HepG2 (cell line): ENCODE measurements around the gene PEX19. TPM values are rescaled to one million over a fixed set of nuclear protein-coding genes. Genes with fewer than 3 reads are reported as not detected.
A peak's percentile ranks its signal among the peaks of the same experiment; 100 is the strongest.

Experiments
- ATRX ChIP-seq: sonication (generic); formaldehyde crosslinking; IDR thresholded peaks from 2 replicates; pipeline ENCODE4 v1.4.0; 2020; ENCODE audit warnings: missing genetic modification reagents, borderline replicate concordance
- FOSL2 ChIP-seq: sonication (generic); formaldehyde crosslinking; IDR thresholded peaks from 2 replicates; pipeline ENCODE4 v1.4.0; 2020; ENCODE audit warnings: missing genetic modification reagents
- FOXK2 ChIP-seq: fragments of 450-650 bp; IDR thresholded peaks from 2 replicates; pipeline ENCODE4 v1.6.1; 2016
- HMGXB3 ChIP-seq: sonication (generic); formaldehyde crosslinking; IDR thresholded peaks from 2 replicates; pipeline ENCODE4 v1.4.0; 2020; ENCODE audit warnings: missing genetic modification reagents, borderline replicate concordance
- HOXA5 ChIP-seq: sonication (generic); formaldehyde crosslinking; IDR thresholded peaks from 2 replicates; pipeline ENCODE4 v1.4.0; 2020; ENCODE audit warnings: missing genetic modification reagents
- MBNL3 ChIP-seq: fragments of 250-450 bp; sonication (Bioruptor Pico); conservative IDR thresholded peaks from 2 replicates; pipeline ENCODE4 v1.8.0; 2022; ENCODE audit warnings: mild to moderate bottlenecking, inconsistent platforms
- MEIS2 ChIP-seq: sonication (generic); formaldehyde crosslinking; IDR thresholded peaks from 2 replicates; pipeline ENCODE4 v1.9.0; 2021; ENCODE audit warnings: mild to moderate bottlenecking, missing genetic modification reagents
- MZF1 ChIP-seq: sonication (generic); formaldehyde crosslinking; IDR thresholded peaks from 2 replicates; pipeline ENCODE4 v1.8.1; 2023; ENCODE audit warnings: mild to moderate bottlenecking, missing genetic modification reagents, borderline replicate concordance
- NFE2L1 ChIP-seq: sonication (generic); formaldehyde crosslinking; IDR thresholded peaks from 2 replicates; pipeline ENCODE4 v1.4.0; 2020; ENCODE audit warnings: missing genetic modification reagents, mild to moderate bottlenecking, borderline replicate concordance
- RCOR2 ChIP-seq: IDR thresholded peaks from 2 replicates; pipeline ENCODE4 v1.6.1; 2016; ENCODE audit warnings: missing biosample characterization, missing genetic modification reagents
- SNRNP70 ChIP-seq: fragments of 200-400 bp; formaldehyde crosslinking; IDR thresholded peaks from 2 replicates; pipeline ENCODE4 v1.6.1; 2017; ENCODE audit warnings: mild to moderate bottlenecking, low read depth, low read length, moderate library complexity
- TMF1 ChIP-seq: sonication (generic); formaldehyde crosslinking; IDR thresholded peaks from 2 replicates; pipeline ENCODE4 v1.8.1; 2022; ENCODE audit warnings: low read depth, missing genetic modification reagents
- ZBTB42 ChIP-seq: sonication (generic); formaldehyde crosslinking; IDR thresholded peaks from 2 replicates; pipeline ENCODE4 v1.5.0; 2020; ENCODE audit warnings: mild to moderate bottlenecking, missing genetic modification reagents
- ZNF136 ChIP-seq: sonication (generic); formaldehyde crosslinking; IDR thresholded peaks from 2 replicates; pipeline ENCODE4 v1.8.1; 2022; ENCODE audit warnings: low read depth, mild to moderate bottlenecking, moderate library complexity, missing genetic modification reagents
- ZNF230 ChIP-seq: sonication (generic); formaldehyde crosslinking; IDR thresholded peaks from 2 replicates; pipeline ENCODE4 v1.4.0; 2020; ENCODE audit warnings: mild to moderate bottlenecking, missing genetic modification reagents
- ZNF253 ChIP-seq: sonication (generic); formaldehyde crosslinking; IDR thresholded peaks from 2 replicates; pipeline ENCODE4 v1.8.0; 2022; ENCODE audit warnings: mild to moderate bottlenecking, missing genetic modification reagents, borderline replicate concordance
- ZNF317 ChIP-seq: sonication (generic); formaldehyde crosslinking; IDR thresholded peaks from 2 replicates; pipeline ENCODE4 v1.5.0; 2020; ENCODE audit warnings: mild to moderate bottlenecking, missing genetic modification reagents
- ZNF350 ChIP-seq: sonication (generic); formaldehyde crosslinking; IDR thresholded peaks from 2 replicates; pipeline ENCODE4 v1.4.0; 2020; ENCODE audit warnings: mild to moderate bottlenecking, low read depth, missing genetic modification reagents, borderline replicate concordance
- ZNF766 ChIP-seq: sonication (generic); formaldehyde crosslinking; IDR thresholded peaks from 2 replicates; pipeline ENCODE4 v1.5.0; 2020; ENCODE audit warnings: missing genetic modification reagents, borderline replicate concordance
- ZSCAN9 ChIP-seq: IDR thresholded peaks from 2 replicates; pipeline ENCODE4 v1.6.1; 2016; ENCODE audit warnings: borderline replicate concordance
- polyA plus RNA-seq, 8 experiments: library from polyadenylated mRNA; depleted of rRNA in 3 of 8; stranded (reverse) in 7 of 8; unstranded in 1 of 8; fragments of >200 nt; fragmentation: Illumina TruSeq in 4 of 8; extraction: Trizol in 4 of 8; gene quantifications; 2 replicates each; pipeline versions ENCODE4 v1.2.1 to v1.2.3, GENCODE V29; 2011 to 2016; ENCODE audit warnings: low read depth in 4 of 8, missing spikeins in 1 of 8, mixed read lengths in 1 of 8; ENCODE audit not compliant: insufficient read depth in 1 of 8
- total RNA-seq, 5 experiments: library from RNA; depleted of rRNA; stranded (reverse); fragments of >200 nt; fragmentation: Illumina TruSeq; extraction: Trizol; gene quantifications; 2 replicates each; pipeline ENCODE4 v1.2.3, GENCODE V29; 2016; ENCODE audit warnings: low read depth in 1 of 5
- TF ChIP-seq, protein P1 (sequence below): sonication (generic); formaldehyde crosslinking; IDR thresholded peaks from 2 replicates; pipeline ENCODE4 v1.5.0; 2020; ENCODE audit warnings: mild to moderate bottlenecking, missing genetic modification reagents
- TF ChIP-seq, protein P2 (sequence below): sonication (generic); formaldehyde crosslinking; IDR thresholded peaks from 2 replicates; pipeline ENCODE4 v1.4.0; 2020; ENCODE audit warnings: missing genetic modification reagents

PEX19 gene
- total and polyA plus RNA-seq, 2 of the 13 experiments (the other 11 are each of a cell fraction or from before 2014, with no cell fraction given) = 47.0 to 51.8 TPM

DNA sequence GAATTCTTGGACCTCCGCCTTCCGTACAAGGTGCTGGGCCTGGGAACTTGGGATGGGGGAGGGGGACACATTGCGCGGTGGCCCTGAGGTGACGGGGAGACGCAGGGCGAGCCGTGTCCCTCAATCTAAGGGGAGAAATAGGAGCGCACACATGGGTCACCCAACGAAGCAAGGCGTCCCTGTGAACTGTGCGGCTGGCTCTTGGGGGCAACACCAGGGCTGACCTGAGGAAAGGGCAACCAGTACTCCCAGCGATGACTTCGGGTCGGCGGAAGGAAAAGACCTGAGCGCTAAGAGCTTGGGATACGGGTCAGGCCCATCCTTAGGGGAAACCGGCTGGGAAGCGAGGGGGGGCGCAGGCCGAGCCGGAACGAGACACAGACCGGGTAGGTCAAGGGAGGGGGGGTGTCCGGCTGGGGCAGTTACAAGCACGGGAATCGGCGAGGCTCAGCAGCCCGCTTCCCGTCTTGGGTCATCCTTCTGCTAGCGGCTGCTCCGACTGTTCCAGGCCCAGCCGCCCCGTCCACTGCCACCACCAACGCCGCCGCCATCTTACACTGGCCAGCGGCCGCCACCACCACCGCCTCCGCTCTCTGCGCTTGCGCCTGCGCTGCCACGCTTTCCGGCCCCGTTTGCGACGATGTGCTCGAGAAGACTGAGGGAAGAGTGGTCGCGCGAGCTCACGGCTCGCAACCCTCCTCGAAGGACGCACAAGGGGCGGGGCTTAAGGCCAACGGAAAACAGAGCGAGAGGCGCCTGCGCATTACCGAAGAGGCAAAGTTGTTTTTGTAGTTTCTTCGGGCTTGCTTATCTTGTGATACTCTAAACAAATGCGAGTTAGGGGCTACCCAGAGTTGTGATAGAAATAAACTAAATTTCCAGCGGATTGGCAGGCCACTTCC lies 22.8 kb downstream of the PEX19 start, which contains the start of gene DCAF8 (continued):
- no peak; the same call in none of the 2 replicates for TF ChIP-seq TMF1 (CRISPR knock-in tag)
- no peak for TF ChIP-seq MZF1 (CRISPR knock-in tag)
- TF ChIP-seq SNRNP70 = no peak
- no peak for TF ChIP-seq ZNF766 (CRISPR knock-in tag)
- TF ChIP-seq HOXA5 = peak; percentile 40; the same call in 1 of the 2 replicates
- TF ChIP-seq, protein P1, sequence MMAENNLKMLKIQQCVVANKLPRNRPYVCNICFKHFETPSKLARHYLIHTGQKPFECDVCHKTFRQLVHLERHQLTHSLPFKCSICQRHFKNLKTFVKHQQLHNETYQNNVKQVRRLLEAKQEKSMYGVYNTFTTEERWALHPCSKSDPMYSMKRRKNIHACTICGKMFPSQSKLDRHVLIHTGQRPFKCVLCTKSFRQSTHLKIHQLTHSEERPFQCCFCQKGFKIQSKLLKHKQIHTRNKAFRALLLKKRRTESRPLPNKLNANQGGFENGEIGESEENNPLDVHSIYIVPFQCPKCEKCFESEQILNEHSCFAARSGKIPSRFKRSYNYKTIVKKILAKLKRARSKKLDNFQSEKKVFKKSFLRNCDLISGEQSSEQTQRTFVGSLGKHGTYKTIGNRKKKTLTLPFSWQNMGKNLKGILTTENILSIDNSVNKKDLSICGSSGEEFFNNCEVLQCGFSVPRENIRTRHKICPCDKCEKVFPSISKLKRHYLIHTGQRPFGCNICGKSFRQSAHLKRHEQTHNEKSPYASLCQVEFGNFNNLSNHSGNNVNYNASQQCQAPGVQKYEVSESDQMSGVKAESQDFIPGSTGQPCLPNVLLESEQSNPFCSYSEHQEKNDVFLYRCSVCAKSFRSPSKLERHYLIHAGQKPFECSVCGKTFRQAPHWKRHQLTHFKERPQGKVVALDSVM (CRISPR knock-in tag) = no peak
- TF ChIP-seq ATRX (CRISPR knock-in tag) = no peak
- TF ChIP-seq ZNF136 (CRISPR knock-in tag) = no peak; the same call in none of the 2 replicates
- TF ChIP-seq FOSL2 (CRISPR knock-in tag) = peak; percentile 25
- TF ChIP-seq MEIS2 (CRISPR knock-in tag) = no peak
- no peak for TF ChIP-seq MBNL3 (CRISPR knock-in tag)
- no peak for TF ChIP-seq RCOR2 (CRISPR knock-in tag)
- peak; percentile 50; the same call in 1 of the 2 replicates for TF ChIP-seq NFE2L1 (CRISPR knock-in tag)
- TF ChIP-seq ZNF350 (CRISPR knock-in tag) = peak; percentile 94; the same call in 1 of the 2 replicates
- peak; percentile 82 for TF ChIP-seq ZNF317
- TF ChIP-seq, protein P2, sequence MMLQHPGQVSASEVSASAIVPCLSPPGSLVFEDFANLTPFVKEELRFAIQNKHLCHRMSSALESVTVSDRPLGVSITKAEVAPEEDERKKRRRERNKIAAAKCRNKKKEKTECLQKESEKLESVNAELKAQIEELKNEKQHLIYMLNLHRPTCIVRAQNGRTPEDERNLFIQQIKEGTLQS (CRISPR knock-in tag) = peak; percentile 7; the same call in 1 of the 2 replicates
- TF ChIP-seq HMGXB3 (CRISPR knock-in tag) = no peak
- TF ChIP-seq ZSCAN9 = no peak; the same call in 1 of the 2 replicates
- peak; percentile 46; the same call in 1 of the 2 replicates for TF ChIP-seq ZNF230 (CRISPR knock-in tag)
- TF ChIP-seq FOXK2 = no peak
- TF ChIP-seq ZBTB42 = no peak
- TF ChIP-seq ZNF253 (CRISPR knock-in tag) = no peak
